C1 segment of cervical spinal cord (tissue), 14 donors: ENCODE results near the gene ST3GAL2.
"Not testable (repeated sequence)": the region's sequence is repeated elsewhere in the genome, so short reads cannot be mapped to it uniquely, and the experiment has no call there.

ENCODE experiments used
- DNase-seq, 14 donors: peaks; one replicate each; lab custom pipeline; 2025; lab: John Stamatoyannopoulos, UW

ST3GAL2 gene

GRCh38 chr16:70418274-70418992 lies 20.5 kb downstream of the ST3GAL2 start:
- no peak for DNase-seq

GRCh38 chr16:70417661-70418060 lies 21.2 kb downstream of the ST3GAL2 start:
- DNase-seq: no peak

- no peak for DNase-seq
Measured at GRCh38 chr16:70416748-70417616, 21.9 kb downstream of the ST3GAL2 start.

- not testable (repeated sequence) for DNase-seq
Measured at GRCh38 chr16:70413572-70413971, 25.3 kb downstream of the ST3GAL2 start.

- DNase-seq: no peak
Measured at GRCh38 chr16:70412385-70412784, 26.5 kb downstream of the ST3GAL2 start.

- peak in 8 of 14 donors; percentile 14 to 90 (median 27) for DNase-seq
Measured at GRCh38 chr16:70410734-70411133, 28.2 kb downstream of the ST3GAL2 start.

- peak in 2 of 14 donors; percentile 11 to 54 for DNase-seq
Measured at GRCh38 chr16:70407811-70408274, 31.1 kb downstream of the ST3GAL2 start.

- not testable (repeated sequence) for DNase-seq
Measured at GRCh38 chr16:70406104-70406503, 32.8 kb downstream of the ST3GAL2 start.

GRCh38 chr16:70402916-70403659 lies 35.8 kb downstream of the ST3GAL2 start:
- no peak for DNase-seq

- peak in 1 of 14 donors; percentile 34 for DNase-seq
Measured at GRCh38 chr16:70399951-70400350, 38.9 kb downstream of the ST3GAL2 start.

GRCh38 chr16:70399381-70399780 lies 39.5 kb downstream of the ST3GAL2 start:
- DNase-seq: no peak

GRCh38 chr16:70398177-70398743 lies 40.6 kb downstream of the ST3GAL2 start:
- no peak for DNase-seq

GRCh38 chr16:70396246-70396904 lies 42.5 kb downstream of the ST3GAL2 start:
- peak in 1 of 14 donors; percentile 80 for DNase-seq

GRCh38 chr16:70395345-70395901 lies 43.5 kb downstream of the ST3GAL2 start:
- DNase-seq: peak in 8 of 14 donors; percentile 7 to 47 (median 16)

GRCh38 chr16:70394853-70395252 lies 44.0 kb downstream of the ST3GAL2 start:
- no peak for DNase-seq

- DNase-seq: no peak
Measured at GRCh38 chr16:70393662-70394061, 45.2 kb downstream of the ST3GAL2 start.

GRCh38 chr16:70392606-70393005 lies 46.3 kb downstream of the ST3GAL2 start:
- DNase-seq: no peak

GRCh38 chr16:70391881-70392481 lies 46.9 kb downstream of the ST3GAL2 start:
- DNase-seq: peak in 1 of 14 donors; percentile 86

- DNase-seq: peak in 1 of 14 donors; percentile 57
Measured at GRCh38 chr16:70391446-70391845, 47.5 kb downstream of the ST3GAL2 start.

GRCh38 chr16:70390774-70391173 lies 48.1 kb downstream of the ST3GAL2 start:
- peak in 1 of 14 donors; percentile 47 for DNase-seq
